GM12873 (cell line): ENCODE measurements around the gene BAHD1.

Experiments
- CTCF ChIP-seq: IDR thresholded peaks from 2 replicates; pipeline ENCODE4 v1.5.1; 2012; ENCODE audit warnings: low read depth, mild to moderate bottlenecking, moderate library complexity, low read length, control low read depth; ENCODE audit not compliant: insufficient read depth; ENCODE audit errors: missing control alignments

Gene BAHD1

GRCh38 chr15:40458495-40459371 is 18.0 kb downstream of the BAHD1 start:
- no peak for TF ChIP-seq CTCF

GRCh38 chr15:40459391-40460015 is 18.8 kb downstream of the BAHD1 start:
- no peak for TF ChIP-seq CTCF

- no peak for TF ChIP-seq CTCF
Measured at GRCh38 chr15:40460404-40460803, 19.7 kb downstream of the BAHD1 start.

- TF ChIP-seq CTCF = no peak
Measured at GRCh38 chr15:40461958-40462357, 21.2 kb downstream of the BAHD1 start.

- TF ChIP-seq CTCF = no peak
Measured at GRCh38 chr15:40463279-40463678, 22.5 kb downstream of the BAHD1 start.

GRCh38 chr15:40463886-40464545 is 23.3 kb downstream of the BAHD1 start:
- no peak for TF ChIP-seq CTCF

GRCh38 chr15:40464595-40465185 is 23.9 kb downstream of the BAHD1 start:
- TF ChIP-seq CTCF = no peak
